ENCODE data around the gene FAM83B. TPM values are rescaled to one million over a fixed set of nuclear protein-coding genes. Genes with fewer than 3 reads are reported as not detected.

Gene FAM83B
- total and polyA plus RNA-seq, 4 donors, result 0.63 TPM; not detected in 3

DNA sequence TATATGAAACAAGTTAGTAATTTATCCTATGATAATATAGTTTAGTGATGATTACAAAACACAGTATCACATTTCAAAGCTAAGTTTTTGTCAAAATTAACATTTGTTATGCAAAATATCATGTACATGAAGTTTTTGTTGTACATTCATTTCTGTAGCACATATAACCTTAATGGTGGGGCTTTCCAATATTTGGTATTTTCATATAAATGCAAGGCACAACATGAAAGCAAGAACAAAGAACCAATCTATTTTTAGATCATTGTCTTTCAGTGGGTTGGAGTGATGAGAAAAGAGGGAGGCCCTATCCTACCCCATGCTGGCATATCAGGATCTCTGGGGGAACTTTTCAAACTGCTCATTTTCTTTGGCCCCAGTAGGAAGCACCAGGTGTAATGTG, 53.4 kb downstream of the FAM83B start:
- Histone ChIP-seq H3K27ac (ENCODE audit: low read depth in 1 of 2, low read length in 2 of 2) (no peak overlapping the region), H3K9me3 (ENCODE audit: control insufficient read depth, low read length) (no peaks in the 10 kb centered on the region), H3K4me1 (ENCODE audit: control insufficient read depth in 1 of 2, insufficient read depth in 2 of 2, low read length in 2 of 2) (no peaks in the 10 kb centered on the region), H3K27me3 (ENCODE audit: control insufficient read depth in 1 of 2, insufficient read depth in 2 of 2, low read length in 1 of 2) (no peaks in the 10 kb centered on the region), H3K36me3 (ENCODE audit: control insufficient read depth in 1 of 2, insufficient read depth in 2 of 2, low read length in 1 of 2) (no peaks in the 10 kb centered on the region), H3K4me3 (ENCODE audit: low read length in 2 of 2) (no peak overlapping the region)
- no peak for ATAC-seq (ENCODE audit: low FRiP score)
- intact Hi-C loops (cut with DNase I), result no loop called here
- no peak for DNase-seq

- Histone ChIP-seq H3K27me3 (ENCODE audit: control insufficient read depth in 1 of 2, insufficient read depth in 2 of 2, low read length in 1 of 2) (no peaks in the 10 kb centered on the region), H3K9me3 (ENCODE audit: control insufficient read depth, low read length) (no peaks in the 10 kb centered on the region), H3K4me3 (ENCODE audit: low read length in 2 of 2) (no peak overlapping the region), H3K4me1 (ENCODE audit: control insufficient read depth in 1 of 2, insufficient read depth in 2 of 2, low read length in 2 of 2) (no peaks in the 10 kb centered on the region), H3K36me3 (ENCODE audit: control insufficient read depth in 1 of 2, insufficient read depth in 2 of 2, low read length in 1 of 2) (no peaks in the 10 kb centered on the region), H3K27ac (ENCODE audit: low read depth in 1 of 2, low read length in 2 of 2) (no peak overlapping the region)
- whole genome bisulfite sequencing, 2 donors, result 51 to 71% methylated on average over 2 of the region's 2 CpGs
- intact Hi-C loops (cut with DNase I), result no loop called here
- DNase-seq, result no peak
- no peak for ATAC-seq (ENCODE audit: low FRiP score)
These were observed 54.1 kb downstream of the FAM83B start for GRCh38 chr6:54900666-54901065.

- no peak overlapping the region for H3K4me3 ChIP-seq (ENCODE audit: low read length in 2 of 2)
- no peak for ATAC-seq (ENCODE audit: low FRiP score)
- no peak overlapping the region for H3K27ac ChIP-seq (ENCODE audit: low read depth in 1 of 2, low read length in 2 of 2)
- no peaks in the 10 kb centered on the region for H3K27me3 ChIP-seq (ENCODE audit: control insufficient read depth in 1 of 2, insufficient read depth in 2 of 2, low read length in 1 of 2)
- intact Hi-C loops (cut with DNase I), result no loop called here
- H3K36me3 ChIP-seq (ENCODE audit: control insufficient read depth in 1 of 2, insufficient read depth in 2 of 2, low read length in 1 of 2), result no peaks in the 10 kb centered on the region
- no peak for DNase-seq
- H3K4me1 ChIP-seq (ENCODE audit: control insufficient read depth in 1 of 2, insufficient read depth in 2 of 2, low read length in 2 of 2), result no peaks in the 10 kb centered on the region
- H3K9me3 ChIP-seq (ENCODE audit: control insufficient read depth, low read length), result no peaks in the 10 kb centered on the region
These were observed 57.3 kb downstream of the FAM83B start for GRCh38 chr6:54903884-54904283.

DNA sequence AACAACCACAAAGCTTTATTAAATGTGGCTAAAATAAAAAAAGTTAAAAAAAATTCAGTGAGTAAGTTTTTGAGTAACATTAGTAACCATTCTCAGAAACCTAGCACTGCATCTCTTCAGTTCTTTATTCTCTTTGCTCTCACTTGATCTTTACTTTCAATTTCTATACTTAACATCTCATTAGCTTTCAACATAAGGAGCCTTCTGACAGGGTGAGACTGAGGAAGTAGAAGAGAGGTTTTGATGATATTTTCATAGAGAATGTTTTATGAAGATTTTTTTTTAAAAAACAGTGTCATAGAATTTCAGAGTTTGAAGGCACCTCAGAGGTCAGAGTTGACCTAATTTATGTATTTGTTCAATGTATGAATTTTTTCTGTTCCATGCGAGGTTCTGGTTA, 60.8 kb downstream of the FAM83B start:
- 55 to 65% methylated on average over 1 of the region's 1 CpG for WGBS, 2 donors
- Histone ChIP-seq H3K27me3 (ENCODE audit: control insufficient read depth in 1 of 2, insufficient read depth in 2 of 2, low read length in 1 of 2) (no peaks in the 10 kb centered on the region), H3K36me3 (ENCODE audit: control insufficient read depth in 1 of 2, insufficient read depth in 2 of 2, low read length in 1 of 2) (no peaks in the 10 kb centered on the region), H3K4me3 (ENCODE audit: low read length in 2 of 2) (no peak overlapping the region), H3K4me1 (ENCODE audit: control insufficient read depth in 1 of 2, insufficient read depth in 2 of 2, low read length in 2 of 2) (no peaks in the 10 kb centered on the region), H3K9me3 (ENCODE audit: control insufficient read depth, low read length) (no peaks in the 10 kb centered on the region), H3K27ac (ENCODE audit: low read depth in 1 of 2, low read length in 2 of 2) (no peak overlapping the region)
- intact Hi-C loops (cut with DNase I), result no loop called here
- ATAC-seq (ENCODE audit: low FRiP score) (no peak), DNase-seq (no peak)

- intact Hi-C loops (cut with DNase I), result no loop called here
- ATAC-seq (ENCODE audit: low FRiP score), result no peak
- 98% methylated on average over 3 of the region's 3 CpGs for WGBS, 2 donors
- no peaks in the 10 kb centered on the region for H3K4me1 ChIP-seq (ENCODE audit: control insufficient read depth in 1 of 2, insufficient read depth in 2 of 2, low read length in 2 of 2)
- no peak overlapping the region for H3K27ac ChIP-seq (ENCODE audit: low read depth in 1 of 2, low read length in 2 of 2)
- H3K9me3 ChIP-seq (ENCODE audit: control insufficient read depth, low read length), result no peaks in the 10 kb centered on the region
- H3K27me3 ChIP-seq (ENCODE audit: control insufficient read depth in 1 of 2, insufficient read depth in 2 of 2, low read length in 1 of 2), result no peaks in the 10 kb centered on the region
- H3K4me3 ChIP-seq (ENCODE audit: low read length in 2 of 2), result no peak overlapping the region
- no peak for DNase-seq
- H3K36me3 ChIP-seq (ENCODE audit: control insufficient read depth in 1 of 2, insufficient read depth in 2 of 2, low read length in 1 of 2), result no peaks in the 10 kb centered on the region
These were observed 62.6 kb downstream of the FAM83B start for GRCh38 chr6:54909184-54909583.

- ATAC-seq (ENCODE audit: low FRiP score) (no peak), DNase-seq (no peak)
- no peaks in the 10 kb centered on the region for H3K36me3 ChIP-seq (ENCODE audit: control insufficient read depth in 1 of 2, insufficient read depth in 2 of 2, low read length in 1 of 2)
- H3K4me1 ChIP-seq (ENCODE audit: control insufficient read depth in 1 of 2, insufficient read depth in 2 of 2, low read length in 2 of 2), result no peaks in the 10 kb centered on the region
- H3K9me3 ChIP-seq (ENCODE audit: control insufficient read depth, low read length), result no peaks in the 10 kb centered on the region
- no peak overlapping the region for H3K27ac ChIP-seq (ENCODE audit: low read depth in 1 of 2, low read length in 2 of 2)
- intact Hi-C loops (cut with DNase I), result no loop called here
- no peak overlapping the region for H3K4me3 ChIP-seq (ENCODE audit: low read length in 2 of 2)
- no peaks in the 10 kb centered on the region for H3K27me3 ChIP-seq (ENCODE audit: control insufficient read depth in 1 of 2, insufficient read depth in 2 of 2, low read length in 1 of 2)
- WGBS, 2 donors, result 42% methylated on average over 6 of the region's 6 CpGs
These were observed 63.9 kb downstream of the FAM83B start for GRCh38 chr6:54910431-54910884.

DNA sequence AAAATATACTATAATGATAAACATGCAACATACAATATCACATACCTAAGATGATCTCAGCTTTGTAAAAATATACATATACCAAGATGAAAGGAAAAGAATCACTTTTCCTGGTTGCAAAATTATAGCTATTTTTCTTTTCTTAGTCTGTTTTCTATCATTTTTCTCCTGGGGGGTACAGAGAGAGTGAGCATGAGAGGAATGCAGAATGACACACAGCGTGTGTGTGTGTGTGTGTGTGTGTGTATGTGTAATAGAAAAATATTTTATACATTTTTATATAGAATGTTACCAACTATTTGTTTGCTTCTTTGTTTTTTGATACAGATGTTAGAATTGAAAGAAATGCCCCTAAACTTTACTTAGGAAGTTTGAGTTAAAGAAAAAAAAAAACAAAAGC, 64.3 kb downstream of the FAM83B start:
- Histone ChIP-seq H3K4me3 (ENCODE audit: low read length in 2 of 2) (no peak overlapping the region), H3K9me3 (ENCODE audit: control insufficient read depth, low read length) (no peaks in the 10 kb centered on the region), H3K27me3 (ENCODE audit: control insufficient read depth in 1 of 2, insufficient read depth in 2 of 2, low read length in 1 of 2) (no peaks in the 10 kb centered on the region), H3K27ac (ENCODE audit: low read depth in 1 of 2, low read length in 2 of 2) (no peak overlapping the region), H3K4me1 (ENCODE audit: control insufficient read depth in 1 of 2, insufficient read depth in 2 of 2, low read length in 2 of 2) (no peaks in the 10 kb centered on the region), H3K36me3 (ENCODE audit: control insufficient read depth in 1 of 2, insufficient read depth in 2 of 2, low read length in 1 of 2) (no peaks in the 10 kb centered on the region)
- 19 to 31% methylated on average over 1 of the region's 1 CpG for whole genome bisulfite sequencing, 2 donors
- intact Hi-C loops (cut with DNase I), result no loop called here
- no peak for ATAC-seq (ENCODE audit: low FRiP score)
- no peak for DNase-seq

DNA sequence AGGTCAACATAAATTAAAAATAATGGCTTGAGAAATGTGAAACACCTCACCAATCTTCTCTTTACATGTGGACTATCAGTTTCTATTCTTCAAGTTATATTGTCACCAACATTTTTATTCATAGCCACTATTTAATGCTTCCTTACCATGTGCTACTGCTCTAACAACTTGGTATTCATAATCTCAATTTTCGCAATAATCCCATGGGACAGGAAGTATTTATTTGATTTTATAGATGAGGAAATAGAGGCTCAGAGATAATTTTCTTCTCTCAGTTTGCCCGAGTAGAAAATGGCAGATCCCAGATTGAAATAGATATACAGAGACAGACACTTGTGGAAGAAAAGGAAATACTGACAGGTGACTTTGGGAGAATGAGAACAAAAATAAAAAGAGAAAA, 66.6 kb downstream of the FAM83B start:
- no peaks in the 10 kb centered on the region for H3K9me3 ChIP-seq (ENCODE audit: control insufficient read depth, low read length)
- H3K27me3 ChIP-seq (ENCODE audit: control insufficient read depth in 1 of 2, insufficient read depth in 2 of 2, low read length in 1 of 2), result no peaks in the 10 kb centered on the region
- no peaks in the 10 kb centered on the region for H3K36me3 ChIP-seq (ENCODE audit: control insufficient read depth in 1 of 2, insufficient read depth in 2 of 2, low read length in 1 of 2)
- intact Hi-C loops (cut with DNase I), result no loop called here
- 66% methylated on average over 2 of the region's 2 CpGs for WGBS, 2 donors
- no peaks in the 10 kb centered on the region for H3K4me1 ChIP-seq (ENCODE audit: control insufficient read depth in 1 of 2, insufficient read depth in 2 of 2, low read length in 2 of 2)
- ATAC-seq (ENCODE audit: low FRiP score), result no peak
- no peak for DNase-seq
- H3K4me3 ChIP-seq (ENCODE audit: low read length in 2 of 2), result no peak overlapping the region
- no peak overlapping the region for H3K27ac ChIP-seq (ENCODE audit: low read depth in 1 of 2, low read length in 2 of 2)

- Histone ChIP-seq H3K27me3 (ENCODE audit: control insufficient read depth in 1 of 2, insufficient read depth in 2 of 2, low read length in 1 of 2) (no peaks in the 10 kb centered on the region), H3K4me3 (ENCODE audit: low read length in 2 of 2) (no peak overlapping the region), H3K27ac (ENCODE audit: low read depth in 1 of 2, low read length in 2 of 2) (no peak overlapping the region), H3K9me3 (ENCODE audit: control insufficient read depth, low read length) (no peaks in the 10 kb centered on the region), H3K36me3 (ENCODE audit: control insufficient read depth in 1 of 2, insufficient read depth in 2 of 2, low read length in 1 of 2) (no peaks in the 10 kb centered on the region), H3K4me1 (ENCODE audit: control insufficient read depth in 1 of 2, insufficient read depth in 2 of 2, low read length in 2 of 2) (no peaks in the 10 kb centered on the region)
- intact Hi-C loops (cut with DNase I), result no loop called here
- ATAC-seq (ENCODE audit: low FRiP score) (no peak), DNase-seq (no peak)
These were observed 70.3 kb downstream of the FAM83B start for GRCh38 chr6:54916858-54917257.
